Hair follicular keratinocyte (primary cell): ENCODE measurements around the gene DPYD. TPM values are rescaled to one million over a fixed set of nuclear protein-coding genes. Genes with fewer than 3 reads are reported as not detected.

Experiments used
- total RNA-seq: library from RNA; depleted of rRNA; stranded (reverse); fragments of >200 nt; gene quantifications from 2 replicates; pipeline ENCODE4 v1.2.3, GENCODE V29; 2015

The DPYD gene
- total RNA-seq = 5.0 and 7.7 TPM in 2 replicates

GRCh38 chr1:97920832-97921571, at the start of gene DPYD:
DPYD (minus strand) TSS chr1:97921034; CDS start chr1:97920922, 112 bp downstream.

